Measurements from ENCODE around the gene HERC4.
A peak's percentile ranks its signal among the peaks of the same experiment; 100 is the strongest.

HERC4 gene, protein sequence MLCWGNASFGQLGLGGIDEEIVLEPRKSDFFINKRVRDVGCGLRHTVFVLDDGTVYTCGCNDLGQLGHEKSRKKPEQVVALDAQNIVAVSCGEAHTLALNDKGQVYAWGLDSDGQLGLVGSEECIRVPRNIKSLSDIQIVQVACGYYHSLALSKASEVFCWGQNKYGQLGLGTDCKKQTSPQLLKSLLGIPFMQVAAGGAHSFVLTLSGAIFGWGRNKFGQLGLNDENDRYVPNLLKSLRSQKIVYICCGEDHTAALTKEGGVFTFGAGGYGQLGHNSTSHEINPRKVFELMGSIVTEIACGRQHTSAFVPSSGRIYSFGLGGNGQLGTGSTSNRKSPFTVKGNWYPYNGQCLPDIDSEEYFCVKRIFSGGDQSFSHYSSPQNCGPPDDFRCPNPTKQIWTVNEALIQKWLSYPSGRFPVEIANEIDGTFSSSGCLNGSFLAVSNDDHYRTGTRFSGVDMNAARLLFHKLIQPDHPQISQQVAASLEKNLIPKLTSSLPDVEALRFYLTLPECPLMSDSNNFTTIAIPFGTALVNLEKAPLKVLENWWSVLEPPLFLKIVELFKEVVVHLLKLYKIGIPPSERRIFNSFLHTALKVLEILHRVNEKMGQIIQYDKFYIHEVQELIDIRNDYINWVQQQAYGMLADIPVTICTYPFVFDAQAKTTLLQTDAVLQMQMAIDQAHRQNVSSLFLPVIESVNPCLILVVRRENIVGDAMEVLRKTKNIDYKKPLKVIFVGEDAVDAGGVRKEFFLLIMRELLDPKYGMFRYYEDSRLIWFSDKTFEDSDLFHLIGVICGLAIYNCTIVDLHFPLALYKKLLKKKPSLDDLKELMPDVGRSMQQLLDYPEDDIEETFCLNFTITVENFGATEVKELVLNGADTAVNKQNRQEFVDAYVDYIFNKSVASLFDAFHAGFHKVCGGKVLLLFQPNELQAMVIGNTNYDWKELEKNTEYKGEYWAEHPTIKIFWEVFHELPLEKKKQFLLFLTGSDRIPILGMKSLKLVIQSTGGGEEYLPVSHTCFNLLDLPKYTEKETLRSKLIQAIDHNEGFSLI

DNA sequence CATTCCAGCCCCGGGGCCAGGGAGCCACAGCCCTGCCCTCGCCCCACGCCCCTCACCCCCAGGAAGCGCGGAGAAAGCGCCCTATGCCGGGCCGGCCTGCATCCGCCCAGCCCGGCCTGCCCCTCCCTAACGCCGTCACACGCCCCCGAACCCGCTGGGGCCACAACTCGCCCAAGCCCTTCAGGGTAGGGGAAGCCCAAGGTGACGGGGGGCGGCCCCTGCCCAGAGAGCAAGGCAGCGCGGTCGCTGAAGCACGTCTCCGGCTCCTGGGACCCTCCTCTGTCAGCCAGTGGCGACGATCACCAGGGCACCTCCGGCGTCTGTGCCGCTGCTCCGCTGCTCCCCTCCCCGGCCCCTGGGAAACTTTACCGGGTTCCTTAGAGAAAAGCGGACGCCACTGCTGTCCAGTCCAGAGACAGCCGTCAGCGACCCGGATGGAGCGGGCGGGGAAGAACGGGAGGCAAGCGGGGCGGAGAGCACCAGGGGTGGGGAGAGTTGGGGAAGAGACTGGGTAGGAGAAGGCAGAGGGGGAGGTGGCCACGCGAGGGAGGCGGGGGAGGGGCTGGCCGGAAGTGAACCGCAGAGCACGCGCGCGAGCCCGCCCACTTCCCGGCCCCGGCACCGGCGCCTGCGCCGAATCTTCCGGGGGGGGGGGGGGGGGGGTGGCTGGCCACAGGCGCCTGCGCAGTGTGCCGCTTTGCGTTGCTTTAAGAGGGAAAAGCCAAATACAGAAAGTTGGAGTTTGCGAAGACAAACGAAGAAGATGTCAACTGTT is at the start of gene HERC4:
Gene HERC4 (minus strand): TSS at position 509 of the 775 bp plus-strand sequence. CDS start 2,175 bp downstream, outside the sequence.
- DNase-seq (ENCODE audit: low spot score): peak; percentile 73

DNA sequence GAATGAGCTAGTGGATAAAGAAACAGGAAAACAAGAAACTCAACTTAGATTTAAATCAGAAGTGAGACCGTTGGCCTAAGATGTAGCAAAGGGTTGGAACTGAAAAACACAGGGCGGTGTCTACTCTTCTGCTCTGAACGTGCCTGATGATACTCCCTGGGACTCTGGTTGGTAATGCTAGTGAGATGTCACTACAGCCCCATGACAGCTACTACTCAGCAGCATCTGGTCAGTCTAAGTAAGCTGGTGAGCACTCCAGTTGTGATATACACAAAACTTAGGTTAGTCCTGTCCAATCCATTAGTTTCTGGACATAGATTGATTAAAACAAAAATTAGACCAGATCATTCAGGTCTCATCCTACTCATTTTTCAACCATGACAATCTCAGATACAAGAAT is 49.6 kb upstream of the HERC4 start:
- DNase-seq (ENCODE audit: low spot score): no peak

DNA sequence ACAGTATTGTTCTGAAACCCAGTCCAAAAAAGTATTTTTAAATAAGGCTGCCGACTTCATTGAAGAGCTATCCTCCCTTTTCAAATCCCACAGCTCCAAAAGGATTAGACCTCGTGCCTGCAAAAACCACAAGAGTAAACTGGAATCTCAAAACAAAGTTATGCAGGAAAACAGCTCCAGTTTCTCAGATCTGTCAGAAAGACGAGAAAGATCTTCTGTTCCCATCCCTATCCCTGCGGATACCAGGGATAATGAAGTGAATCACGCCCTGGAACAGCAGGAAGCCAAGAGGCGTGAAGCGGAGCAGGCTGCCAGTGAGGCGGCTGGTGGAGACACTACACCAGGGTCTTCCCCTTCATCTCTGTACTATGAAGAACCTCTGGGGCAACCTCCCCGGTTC is 46.8 kb upstream of the HERC4 start:
- DNase-seq (ENCODE audit: low spot score): no peak

DNA sequence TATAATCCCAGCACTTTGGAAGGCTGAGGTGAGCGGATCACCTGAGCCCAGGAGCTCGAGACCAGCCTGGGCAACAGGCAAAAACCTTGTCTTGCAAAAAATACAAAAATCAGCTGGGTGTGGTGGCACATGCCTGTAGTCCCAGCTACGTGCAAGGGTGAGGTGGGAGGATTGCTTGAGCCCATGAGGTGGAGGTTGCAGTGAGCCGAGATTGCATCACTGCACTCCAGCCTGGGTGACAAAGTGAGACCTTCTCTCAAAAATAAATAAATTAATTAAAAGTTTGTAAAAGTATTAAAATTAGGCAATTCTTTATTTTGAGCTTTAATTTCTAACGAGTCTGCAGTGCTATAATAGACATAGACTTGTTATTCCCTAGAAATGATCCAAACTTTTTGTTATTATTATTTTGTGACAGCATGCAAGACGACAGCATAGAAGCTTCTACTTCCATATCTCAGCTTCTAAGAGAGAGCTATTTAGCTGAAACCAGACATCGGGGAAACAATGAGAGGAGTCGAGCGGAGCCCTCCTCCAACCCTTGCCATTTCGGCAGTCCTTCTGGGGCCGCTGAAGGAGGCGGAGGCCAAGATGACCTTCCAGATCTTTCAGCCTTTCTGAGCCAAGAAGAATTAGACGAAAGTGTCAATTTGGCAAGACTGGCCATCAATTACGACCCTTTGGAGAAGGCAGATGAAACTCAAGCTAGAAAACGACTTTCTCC is 46.1 kb upstream of the HERC4 start:
- no peak for DNase-seq (ENCODE audit: low spot score)

DNA sequence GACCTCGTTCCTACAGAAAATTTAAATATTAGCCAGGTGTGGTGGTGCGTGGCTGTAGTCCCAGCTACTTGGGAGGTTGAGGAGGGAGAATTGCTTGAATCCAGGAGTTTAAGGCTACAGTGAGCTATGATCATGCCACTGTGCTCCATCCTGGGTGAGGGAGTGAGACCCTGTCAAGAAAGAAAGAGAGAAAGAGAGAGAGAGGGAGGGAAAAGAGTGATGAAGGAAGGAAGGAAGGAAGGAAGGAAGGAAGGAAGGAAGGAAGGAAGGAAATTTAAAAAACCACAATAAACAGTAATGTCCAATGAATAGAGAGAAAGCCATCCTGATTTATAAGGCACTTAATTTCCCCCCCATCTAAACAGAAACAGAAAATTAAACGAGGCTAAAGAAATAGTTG is 43.6 kb upstream of the HERC4 start:
- DNase-seq (ENCODE audit: low spot score): no peak

DNA sequence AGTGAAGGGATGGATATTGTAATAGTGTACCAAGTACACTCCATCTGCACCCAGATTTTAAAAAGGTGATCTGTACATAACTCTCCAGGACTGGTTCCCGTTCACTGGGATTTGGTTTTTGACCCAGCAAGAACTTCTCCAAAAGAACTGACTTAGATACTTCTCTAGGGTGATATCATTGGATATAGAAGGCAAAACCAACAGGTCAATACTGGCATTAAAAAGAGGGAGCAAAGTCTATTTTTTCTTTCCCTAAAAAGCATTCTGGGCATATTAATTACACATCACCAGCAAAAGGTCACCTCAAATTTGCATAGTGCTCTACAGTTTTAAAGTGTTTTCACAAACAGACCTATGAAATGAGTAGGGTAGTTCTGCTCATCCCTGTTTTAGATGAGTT is 37.8 kb upstream of the HERC4 start:
- DNase-seq (ENCODE audit: low spot score): no peak

DNA sequence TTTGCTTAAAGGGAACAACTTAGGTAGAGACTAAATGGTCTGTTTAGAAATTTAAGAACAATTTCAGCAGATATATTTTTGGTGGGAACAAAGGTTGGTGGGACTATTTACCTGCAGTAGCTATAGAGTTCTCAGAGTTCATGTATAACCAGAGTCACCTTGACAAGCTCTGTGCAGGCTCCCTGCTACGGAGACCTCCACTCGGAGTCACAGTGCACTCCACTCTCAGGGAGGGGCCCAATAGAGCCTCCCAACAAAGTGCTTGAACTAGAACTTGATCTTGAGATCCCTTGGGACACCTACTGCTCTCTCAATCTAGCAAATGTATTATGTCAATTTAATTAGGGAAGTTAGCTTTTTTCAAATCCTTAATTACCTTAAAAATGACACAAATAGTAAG is 36.5 kb upstream of the HERC4 start:
- DNase-seq (ENCODE audit: low spot score): no peak

DNA sequence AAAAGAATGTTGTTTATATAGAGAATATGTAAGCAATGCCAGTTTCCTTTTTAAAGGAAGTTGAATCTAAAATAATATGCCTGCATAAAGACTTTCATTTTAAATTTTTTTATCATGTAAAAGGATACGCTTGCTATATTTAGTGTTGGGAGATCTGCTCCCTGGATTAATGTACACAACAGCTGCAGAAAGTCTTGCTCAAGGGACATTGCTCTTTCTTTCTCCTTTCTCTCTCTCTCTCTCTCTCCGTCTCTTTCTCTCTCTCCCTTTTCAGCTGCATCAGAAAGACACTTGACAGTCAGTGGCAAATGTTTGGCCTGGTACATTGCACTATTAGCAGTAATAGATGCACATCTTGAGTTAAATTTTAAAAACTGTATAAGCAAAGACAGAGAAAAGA is 34.9 kb upstream of the HERC4 start:
- no peak for DNase-seq (ENCODE audit: low spot score)

DNA sequence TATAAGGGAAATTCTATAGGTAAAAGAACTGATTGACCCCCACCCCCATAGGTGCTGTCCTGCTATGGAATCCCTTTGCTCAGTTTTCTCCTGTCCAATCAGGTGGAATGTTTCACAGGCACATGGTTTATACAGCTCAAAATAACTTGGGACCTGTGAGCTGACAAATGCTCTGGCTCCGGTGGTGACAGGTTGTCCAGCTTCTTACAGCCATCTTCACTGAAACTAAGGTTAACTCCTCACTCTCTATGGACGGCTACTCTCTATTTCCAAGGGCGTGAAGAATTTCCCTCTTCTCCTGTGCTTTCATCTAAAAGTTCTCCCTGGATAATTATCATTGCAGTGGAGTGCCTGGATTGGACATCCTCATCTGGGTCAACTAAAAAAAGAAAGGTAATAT is 34.2 kb upstream of the HERC4 start, which contains the start of gene MYPN:
Gene MYPN (plus strand): TSS at position 158 of the 400 bp plus-strand sequence. CDS start 11,951 bp downstream, outside the sequence.
- DNase-seq (ENCODE audit: low spot score): no peak

DNA sequence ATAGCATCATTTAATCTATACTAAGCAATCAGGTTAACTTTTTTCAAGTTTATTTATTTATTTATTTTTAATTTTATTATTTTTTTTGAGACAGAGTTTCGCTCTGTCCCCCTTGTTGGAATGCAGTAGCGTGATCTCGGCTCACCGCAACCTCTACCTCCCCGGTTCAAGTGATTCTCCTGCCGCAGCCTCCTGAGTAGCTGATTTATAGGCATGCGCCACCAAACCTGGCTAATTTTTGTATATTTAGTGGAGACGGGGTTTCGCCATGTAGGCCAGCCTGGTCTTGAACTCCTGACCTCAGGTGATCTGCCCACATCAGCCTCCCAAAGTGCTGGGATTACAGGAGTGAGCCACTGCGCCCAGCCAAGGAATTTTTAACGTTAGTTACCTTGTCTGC is 33.6 kb upstream of the HERC4 start:
- no peak for DNase-seq (ENCODE audit: low spot score)

DNA sequence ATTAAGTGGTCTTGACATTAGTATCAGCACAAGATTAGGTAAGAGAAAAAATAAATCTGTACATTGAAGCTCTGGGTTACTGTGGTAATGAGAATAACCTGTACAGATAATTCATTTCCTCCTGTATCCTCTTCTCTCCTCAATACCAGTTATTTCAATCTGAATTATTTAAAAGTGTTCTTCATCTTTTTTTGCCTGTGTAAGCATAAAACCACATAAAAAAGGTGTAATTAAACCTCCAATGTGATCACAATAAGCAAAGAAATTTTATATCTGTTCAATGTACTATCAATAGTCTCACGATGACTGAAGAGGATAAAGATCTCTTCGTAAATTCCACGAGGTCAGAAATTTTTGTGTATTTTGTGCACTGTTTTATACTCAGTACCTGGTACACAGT is 33.0 kb upstream of the HERC4 start:
- DNase-seq (ENCODE audit: low spot score): no peak

DNA sequence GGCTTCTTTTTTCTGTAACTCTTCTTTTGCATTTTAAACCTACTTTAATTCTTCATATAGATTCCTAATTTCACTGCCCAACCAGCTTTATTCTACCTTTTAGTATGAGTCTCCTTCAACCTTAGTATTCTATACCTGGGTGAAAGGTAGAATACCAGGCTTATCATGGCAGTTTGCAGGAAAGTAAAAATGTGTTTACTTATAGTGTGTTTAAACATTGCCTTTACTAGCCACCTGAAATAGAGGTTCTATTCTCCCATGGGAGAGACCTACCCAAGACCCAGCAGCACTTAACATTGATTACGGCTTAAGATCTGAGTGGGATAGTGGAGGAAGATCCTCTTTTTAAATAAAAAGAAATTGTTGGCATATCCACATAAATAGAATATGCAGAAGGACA is 32.6 kb upstream of the HERC4 start:
- no peak for DNase-seq (ENCODE audit: low spot score)

DNA sequence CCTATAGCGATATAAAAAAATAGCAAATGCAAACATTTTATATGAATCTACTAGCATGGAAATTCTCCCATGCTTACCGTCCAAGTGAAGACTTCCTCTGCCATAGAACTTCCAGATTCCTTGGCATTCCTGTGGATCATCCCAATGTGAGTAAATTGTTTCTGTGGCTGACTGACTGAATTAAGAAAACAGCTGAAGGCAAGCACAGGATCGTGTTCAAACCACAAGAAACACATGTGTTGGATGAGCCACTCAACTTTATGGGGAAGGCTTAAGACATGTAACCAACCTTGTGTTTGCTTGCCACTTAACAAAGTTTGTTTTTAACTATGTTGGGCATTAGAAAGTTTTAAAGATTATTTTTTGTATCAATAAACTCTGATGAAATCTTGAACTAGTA is 31.6 kb upstream of the HERC4 start:
- DNase-seq (ENCODE audit: low spot score): peak; percentile 9

DNA sequence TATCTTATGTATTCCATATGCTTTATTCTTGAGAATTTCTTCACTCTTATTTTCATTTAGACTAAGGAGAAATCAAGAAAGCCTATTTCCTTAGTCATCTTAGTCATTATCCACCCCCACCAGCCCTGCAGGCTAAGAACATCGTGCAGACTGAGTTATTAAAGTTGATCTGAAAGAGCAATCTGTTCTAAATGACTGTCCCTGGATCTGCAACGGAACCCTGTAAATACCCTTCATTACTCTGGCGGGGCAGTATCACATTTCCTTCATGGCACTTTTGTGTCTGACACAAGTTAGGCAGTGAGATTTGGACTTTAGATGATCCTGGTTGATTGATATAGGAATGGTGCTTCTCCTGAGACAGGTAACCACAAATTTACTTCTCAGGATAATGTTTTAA is 30.7 kb upstream of the HERC4 start:
- peak; percentile 70 for DNase-seq (ENCODE audit: low spot score)

DNA sequence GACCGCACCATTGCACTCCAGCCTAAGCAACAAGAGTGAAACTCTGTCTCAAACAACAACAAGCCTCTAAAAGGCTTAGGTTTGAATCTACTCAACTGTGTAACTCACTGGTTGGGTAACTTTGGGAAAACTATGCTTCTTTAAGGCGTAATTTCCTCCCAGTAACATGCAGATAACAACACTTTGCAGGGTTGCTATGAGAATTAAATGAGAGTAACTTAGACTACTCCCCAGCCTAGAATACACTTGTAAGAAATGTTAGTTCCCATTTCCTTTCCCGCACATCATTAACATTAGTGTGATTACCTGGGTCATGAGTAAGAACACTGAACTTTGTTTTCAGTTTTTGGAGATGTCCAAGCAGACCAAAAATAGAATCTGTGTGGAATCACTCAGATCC is 28.8 kb upstream of the HERC4 start:
- no peak for DNase-seq (ENCODE audit: low spot score)

DNA sequence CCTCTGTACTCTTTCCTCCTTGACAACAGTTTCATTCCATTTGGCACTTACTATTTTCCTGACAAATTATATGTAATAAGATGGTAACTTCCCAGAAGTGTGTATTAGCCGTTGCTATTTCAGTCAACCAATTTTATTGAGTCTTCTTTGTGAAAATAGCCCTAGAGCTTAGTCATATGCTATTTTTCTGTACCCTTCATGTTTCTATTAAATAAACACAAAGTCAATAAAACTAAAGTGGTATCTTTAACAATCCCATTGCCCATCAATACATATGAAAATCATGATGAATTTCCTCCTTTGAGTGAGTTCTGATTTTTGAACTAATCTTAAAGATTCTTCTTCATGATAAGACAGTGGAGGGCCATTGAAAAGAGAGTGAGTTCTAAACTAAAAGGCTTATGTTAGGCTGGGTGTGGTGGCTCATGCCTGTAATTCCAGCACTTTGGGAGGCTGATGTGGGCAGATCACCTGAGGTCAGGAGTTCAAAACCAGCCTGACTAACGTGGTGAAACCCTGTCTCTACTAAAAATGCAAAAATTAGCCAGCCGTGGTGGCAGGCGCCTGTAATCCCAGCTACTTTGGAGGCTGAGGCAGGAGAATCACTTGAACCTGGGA is 28.3 kb upstream of the HERC4 start:
- DNase-seq (ENCODE audit: low spot score): no peak

DNA sequence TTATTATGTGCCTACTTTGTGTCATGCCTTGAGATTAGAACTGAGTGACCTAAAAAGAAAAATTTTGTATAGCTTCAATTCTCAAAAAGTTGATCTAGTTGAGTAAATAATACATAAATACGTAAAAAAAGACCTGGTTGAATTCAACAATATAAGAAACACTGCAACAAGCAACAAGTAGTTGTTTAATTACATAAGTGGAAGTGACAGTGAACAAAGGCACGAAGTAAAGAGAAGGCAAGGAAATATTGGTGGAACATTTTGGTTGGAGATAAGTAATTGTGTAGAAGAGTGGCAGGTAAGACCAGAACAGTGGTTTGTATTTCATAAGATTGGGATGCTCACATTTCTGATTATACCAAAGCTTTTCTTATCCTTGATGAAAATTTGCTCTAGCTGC is 26.0 kb upstream of the HERC4 start:
- no peak for DNase-seq (ENCODE audit: low spot score)

DNA sequence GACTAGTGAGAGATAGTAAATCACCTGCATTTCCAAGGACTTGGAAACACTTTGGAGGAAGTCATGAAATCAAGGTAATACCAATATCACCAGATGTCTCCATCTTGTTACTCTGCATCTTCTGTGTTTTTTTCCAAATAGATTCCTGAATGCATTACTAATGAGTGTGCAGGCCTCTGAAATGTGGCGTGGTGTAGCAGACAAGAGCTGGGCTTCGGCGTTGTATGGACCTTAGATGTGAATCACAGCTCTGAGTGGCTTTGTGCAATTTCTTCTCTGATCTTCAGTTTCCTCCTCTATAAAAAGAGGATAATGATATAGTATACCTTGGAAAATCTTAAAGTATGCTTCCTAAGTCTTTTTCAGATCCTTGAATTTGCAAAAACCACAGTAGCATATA is 24.7 kb upstream of the HERC4 start:
- DNase-seq (ENCODE audit: low spot score): no peak

DNA sequence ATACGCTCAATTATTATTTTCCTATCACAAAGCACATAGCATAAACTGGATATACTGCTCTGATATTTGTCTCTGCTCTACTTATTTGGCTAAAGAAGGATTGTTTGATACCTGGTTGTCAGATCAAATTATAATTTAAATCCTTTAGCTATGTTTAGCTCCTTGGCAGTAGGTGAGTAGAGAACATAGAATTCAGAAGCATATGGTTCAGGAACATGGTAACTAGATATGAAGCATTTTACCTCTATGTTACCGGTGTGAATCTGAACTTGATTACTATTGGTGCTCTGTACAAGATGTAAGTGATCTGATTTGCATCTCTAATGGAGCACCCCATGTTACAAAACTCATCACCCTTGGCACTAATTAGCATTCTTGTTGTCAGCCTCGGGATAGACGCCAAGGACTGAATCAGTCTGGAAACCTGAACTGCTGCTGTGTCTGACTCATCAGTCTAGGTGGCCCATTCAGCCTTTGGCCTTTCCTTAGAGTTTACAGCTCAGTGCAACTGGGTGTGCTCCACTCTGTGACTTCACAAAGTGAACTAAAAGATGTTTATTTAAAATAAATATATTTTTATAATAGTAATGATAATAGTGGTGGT is 21.9 kb upstream of the HERC4 start:
- peak; percentile 49 for DNase-seq (ENCODE audit: low spot score)

DNA sequence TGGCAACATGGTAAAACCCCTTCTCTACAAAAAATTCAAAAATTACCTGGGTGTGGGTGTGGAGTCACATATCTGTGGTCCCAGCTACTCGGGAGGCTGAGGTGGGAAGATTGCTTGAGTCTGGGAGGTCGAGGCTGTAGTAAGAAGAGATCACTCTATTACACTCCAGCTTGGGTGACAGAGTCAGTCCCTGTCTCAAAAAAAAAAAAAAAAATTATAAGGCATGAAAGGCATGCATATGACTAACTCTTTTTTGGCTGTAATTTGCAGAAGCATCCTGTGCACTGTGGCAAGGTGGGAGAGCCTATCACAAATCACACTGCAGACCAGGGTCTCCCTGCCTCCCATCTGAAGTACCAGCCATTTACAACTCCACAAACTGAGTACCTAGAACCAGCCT is 20.1 kb upstream of the HERC4 start:
- DNase-seq (ENCODE audit: low spot score): no peak

All from COLO829 (cell line).